Erythroblast (primary cell): Measurements from ENCODE around the gene PGM3.

Experiments
- GATA1 ChIP-seq: IDR thresholded peaks from 2 replicates; pipeline ENCODE4 v1.6.1; 2011; ENCODE audit warnings: low read depth, mild to moderate bottlenecking, control low read depth, low read length, moderate library complexity
- POLR2A ChIP-seq: IDR thresholded peaks from 2 replicates; pipeline ENCODE4 v1.6.1; 2011; ENCODE audit warnings: mild to moderate bottlenecking, low read length

DNA sequence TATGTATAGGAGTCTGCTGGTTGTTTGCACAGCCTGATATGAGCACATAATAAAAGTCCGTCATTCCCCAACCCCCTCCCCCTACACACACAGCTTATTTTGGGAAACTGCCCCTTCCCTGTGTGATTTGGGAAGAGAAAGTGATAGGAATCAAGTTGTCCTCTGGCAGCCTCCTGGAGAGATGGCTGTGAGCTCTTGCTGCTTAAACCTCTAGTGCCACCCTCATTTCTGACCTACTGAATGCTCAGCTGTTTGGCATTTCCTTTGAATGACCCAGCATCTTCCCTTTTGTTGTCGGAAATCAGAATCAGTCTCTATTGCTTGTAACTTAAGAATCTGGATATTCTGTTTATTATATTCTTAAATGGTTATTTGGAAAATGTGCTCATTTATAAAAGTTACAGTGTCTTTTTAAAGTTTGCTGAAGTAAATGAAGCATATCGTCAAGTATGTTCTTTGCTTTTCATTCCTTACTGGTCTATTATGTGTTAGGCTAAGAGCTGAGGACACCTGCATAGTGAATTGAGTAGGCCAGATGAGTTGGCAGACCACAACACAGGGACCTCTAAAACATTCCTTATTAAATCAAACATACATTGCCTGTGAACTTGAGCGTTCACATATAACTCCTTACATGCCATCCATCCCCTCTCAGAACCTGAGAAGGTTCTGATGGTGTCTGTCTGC, 5.6 kb upstream of the PGM3 start:
- TF ChIP-seq POLR2A: no peak
- no peak for TF ChIP-seq GATA1
